GM13976 (cell line): ENCODE measurements around the gene FAM163B.

Source experiments
- DNase-seq: peaks from one replicate; pipeline ENCODE4 v3.0.0; 2012; ENCODE audit warnings: low spot score
- CTCF ChIP-seq: IDR thresholded peaks from 2 replicates; pipeline ENCODE4 v1.5.1; 2012; ENCODE audit warnings: borderline replicate concordance, mild to moderate bottlenecking; ENCODE audit not compliant: insufficient read depth; ENCODE audit errors: extremely low read depth, missing control alignments, control extremely low read depth
- in situ Hi-C: fragments of 300-500 bp; cut with MboI; formaldehyde crosslinking; loops from one replicate; pipeline ENCODE4 v1.12.0; 2022; ENCODE audit warnings: low sequenced_read_pairs, mixed read lengths, inconsistent platforms; ENCODE audit not compliant: unreplicated experiment

FAM163B gene

GRCh38 chr9:133607381-133607780 lies 1.8 kb downstream of the FAM163B start:
- no peak for TF ChIP-seq CTCF
- in situ Hi-C loops = no loop called here
- DNase-seq = no peak

- in situ Hi-C loops = no loop called here
- no peak for DNase-seq
- TF ChIP-seq CTCF = no peak
These were observed 2.5 kb downstream of the FAM163B start for GRCh38 chr9:133606708-133607025.

GRCh38 chr9:133605856-133606707 lies 3.1 kb downstream of the FAM163B start:
- in situ Hi-C loops = no loop called here
- no peak for DNase-seq

GRCh38 chr9:133605446-133605845 lies 3.7 kb downstream of the FAM163B start:
- in situ Hi-C loops = no loop called here
- no peak for DNase-seq
- no peak for TF ChIP-seq CTCF

More at GRCh38 chr9:133605856-133606707, 3.1 kb downstream of the FAM163B start:
- no peak for TF ChIP-seq CTCF

- no peak for TF ChIP-seq CTCF
- no peak for DNase-seq
- in situ Hi-C loops = no loop called here
These were observed 4.3 kb downstream of the FAM163B start for GRCh38 chr9:133604856-133605255.

GRCh38 chr9:133604214-133604613 lies 5.0 kb downstream of the FAM163B start:
- TF ChIP-seq CTCF = no peak
- DNase-seq = no peak
- in situ Hi-C loops = no loop called here
